OCI-LY1 (cell line): ENCODE data around the gene ENDOG.

Experiments
- CTCF ChIP-seq: fragments of 200-600 bp; sonication (generic), shearing (Covaris generic); IDR thresholded peaks from 2 replicates; pipeline ENCODE4 v1.5.1; 2017; ENCODE audit warnings: mild to moderate bottlenecking, antibody characterized with exemption, low read length, moderate library complexity, mixed read lengths
- EZH2 ChIP-seq: fragments of 200-600 bp; sonication (generic), shearing (Covaris generic); IDR thresholded peaks from 2 replicates; pipeline ENCODE4 v1.8.0; 2017; ENCODE audit warnings: borderline replicate concordance, mixed run types, mild to moderate bottlenecking, antibody characterized with exemption, low read length, moderate library complexity, mixed read lengths

- TF ChIP-seq CTCF (no peak), EZH2 (no peak)
Measured at GRCh38 chr9:128771745-128772519, 46.4 kb upstream of the ENDOG start, which contains the start of gene ZER1.
